ENCODE measurements around the gene ZBTB11.
"Not testable (repeated sequence)": the region's sequence is repeated elsewhere in the genome, so short reads cannot be mapped to it uniquely, and the experiment has no call there.

ZBTB11 gene

GRCh38 chr3:101691685-101692671 is 15.0 kb upstream of the ZBTB11 start:
- not testable (repeated sequence) for DNase-seq

- no peak for DNase-seq
These were observed 14.0 kb upstream of the ZBTB11 start for GRCh38 chr3:101690972-101691371.

DNA sequence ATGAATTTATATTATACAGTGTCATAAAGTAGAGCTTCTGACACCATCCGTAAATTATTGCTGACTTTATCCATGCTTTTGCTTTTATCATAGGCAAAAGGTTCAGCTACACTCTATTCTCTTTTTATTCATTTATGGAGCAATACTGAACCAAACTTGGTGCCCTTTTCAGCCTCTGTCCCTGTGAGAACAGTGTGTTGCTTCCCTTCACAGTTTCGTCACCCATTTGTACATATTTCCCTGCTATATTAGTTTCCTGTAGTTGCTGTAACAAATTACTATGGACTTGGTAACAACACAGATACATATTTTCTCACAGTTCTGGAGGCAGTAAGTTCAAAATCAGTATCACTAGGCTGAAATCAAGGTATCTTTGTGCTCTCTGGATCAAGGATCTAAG is 12.4 kb upstream of the ZBTB11 start:
- no peak for DNase-seq

GRCh38 chr3:101687142-101687931 is 10.4 kb upstream of the ZBTB11 start:
- DNase-seq, result no peak

GRCh38 chr3:101685870-101686307 is 9.0 kb upstream of the ZBTB11 start:
- DNase-seq, result no peak

- DNase-seq, result no peak
These were observed 8.1 kb upstream of the ZBTB11 start for GRCh38 chr3:101685050-101685400.

DNA sequence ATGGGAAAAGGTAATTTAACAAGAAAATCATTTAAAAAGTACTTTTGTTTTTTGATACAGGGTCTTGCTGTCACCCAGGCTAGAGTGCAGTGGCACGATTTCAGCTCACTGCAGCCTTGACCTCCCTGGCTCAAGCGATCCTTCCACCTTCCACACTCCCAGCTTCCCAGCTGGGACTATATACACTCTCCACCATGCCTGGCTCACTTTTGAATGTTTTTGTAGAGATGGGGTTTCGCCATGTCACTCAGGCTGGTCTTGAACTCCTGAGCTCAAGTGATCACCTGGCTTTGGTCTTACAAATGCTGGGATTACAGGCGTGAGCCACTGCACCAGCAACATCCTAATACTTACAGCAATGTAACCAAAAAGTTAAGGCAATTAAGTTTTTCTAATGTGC is 3.5 kb upstream of the ZBTB11 start:
- no peak for DNase-seq

DNA sequence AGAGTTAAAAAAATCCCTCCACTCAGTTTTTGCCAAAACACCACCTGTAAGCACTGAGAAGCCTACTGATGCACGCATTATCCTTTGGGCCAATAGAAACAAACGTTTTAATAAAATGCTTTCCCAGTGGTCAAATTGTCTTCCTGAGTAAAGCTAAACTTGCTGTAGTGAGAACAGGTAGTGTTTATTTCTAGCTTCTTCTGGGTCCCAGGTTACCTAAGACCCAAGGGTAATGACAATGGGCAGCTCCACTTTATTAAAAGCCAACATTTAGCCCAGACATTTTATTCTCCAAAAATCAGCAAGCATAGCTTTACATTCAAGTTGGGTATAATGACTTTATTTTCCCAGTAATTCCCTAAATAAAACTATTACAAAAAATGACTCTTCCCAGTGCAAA is 1.9 kb upstream of the ZBTB11 start:
- DNase-seq, result not testable (repeated sequence)

DNA sequence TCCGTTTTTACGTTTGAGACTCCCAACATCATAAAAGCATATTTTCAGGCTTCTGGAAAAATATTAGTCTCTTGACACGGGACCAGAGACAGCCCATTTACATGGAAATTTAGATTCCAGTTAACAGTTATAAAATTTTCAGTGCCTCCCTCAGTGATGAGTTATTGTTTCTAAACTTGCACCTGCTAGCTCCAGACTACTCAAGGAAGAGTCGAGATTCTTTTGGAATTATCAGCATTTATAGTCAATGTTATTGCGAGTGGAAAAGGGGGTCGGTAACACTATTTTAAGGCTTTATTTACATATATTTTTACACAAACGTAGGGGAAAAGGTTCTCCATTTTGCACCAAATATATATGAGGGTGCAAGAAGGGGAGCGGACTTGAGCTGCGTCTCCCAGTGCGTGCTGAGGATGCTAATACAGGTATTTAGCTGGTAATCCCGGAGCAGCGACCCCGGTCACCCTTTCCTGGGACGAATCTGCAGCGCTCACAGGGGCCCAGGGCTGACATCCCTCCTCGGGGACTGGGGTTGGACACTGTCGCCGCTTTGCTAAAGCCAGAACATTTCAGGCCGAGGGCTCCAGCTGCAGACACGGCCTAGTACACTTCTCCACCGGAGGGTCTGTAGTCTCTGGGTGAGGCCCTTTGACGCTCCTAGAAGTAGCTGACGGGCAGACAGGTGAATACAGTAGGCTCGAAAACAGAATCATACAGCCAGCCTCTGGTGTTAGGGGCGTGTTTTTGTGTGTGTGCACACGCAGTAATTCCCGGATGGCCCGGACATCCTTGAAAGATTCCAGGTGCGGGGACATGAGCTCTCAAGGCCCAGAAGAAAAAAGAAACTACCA is 729 bp upstream of the ZBTB11 start:
- DNase-seq, result no peak

GRCh38 chr3:101676216-101676764 is 642 bp downstream of the ZBTB11 start:
- DNase-seq, result peak; percentile 96 to 97

- DNase-seq, result no peak
These were observed 1.2 kb downstream of the ZBTB11 start for GRCh38 chr3:101675709-101676215.

- DNase-seq, result no peak
These were observed 2.4 kb downstream of the ZBTB11 start for GRCh38 chr3:101674518-101674917.

DNA sequence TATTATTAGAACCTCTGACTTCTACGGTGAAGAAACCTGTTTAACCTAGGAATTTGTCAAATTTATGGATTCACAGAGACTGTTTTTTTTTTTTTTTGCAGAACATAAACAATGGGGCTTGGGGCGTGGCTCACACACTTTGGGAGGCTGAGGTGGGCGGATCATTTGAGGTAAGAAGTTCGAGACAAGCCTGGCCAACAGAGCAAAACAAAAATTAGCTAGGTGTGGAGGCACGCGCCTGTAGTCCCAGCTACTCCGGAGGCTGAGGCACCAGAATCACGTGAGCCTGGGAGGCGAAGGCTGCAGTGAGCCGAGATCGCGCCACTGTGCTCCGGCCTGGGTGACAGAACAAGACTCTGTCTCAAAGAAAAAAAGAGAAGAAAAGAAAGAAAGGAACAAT is 3.0 kb downstream of the ZBTB11 start:
- DNase-seq, result no peak

DNA sequence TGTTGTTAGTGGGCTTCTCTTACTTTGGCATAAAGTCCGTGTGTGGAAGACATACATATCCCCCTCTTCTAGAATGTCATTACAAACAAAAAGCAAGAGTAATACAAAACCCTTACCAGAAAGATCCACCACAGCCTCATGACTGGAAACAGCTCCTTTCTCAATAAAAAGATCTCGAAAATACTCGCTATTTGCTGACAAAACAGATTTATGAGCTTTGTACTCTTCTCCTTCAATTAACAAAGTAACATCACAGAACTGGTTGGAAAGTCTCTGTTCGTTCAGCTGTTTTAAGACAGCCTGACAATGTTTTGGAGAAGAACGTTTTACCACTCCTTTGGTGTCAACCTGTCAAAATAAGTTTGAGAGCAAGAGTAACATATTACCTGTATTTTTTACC is 5.9 kb downstream of the ZBTB11 start:
- no peak for DNase-seq

DNA sequence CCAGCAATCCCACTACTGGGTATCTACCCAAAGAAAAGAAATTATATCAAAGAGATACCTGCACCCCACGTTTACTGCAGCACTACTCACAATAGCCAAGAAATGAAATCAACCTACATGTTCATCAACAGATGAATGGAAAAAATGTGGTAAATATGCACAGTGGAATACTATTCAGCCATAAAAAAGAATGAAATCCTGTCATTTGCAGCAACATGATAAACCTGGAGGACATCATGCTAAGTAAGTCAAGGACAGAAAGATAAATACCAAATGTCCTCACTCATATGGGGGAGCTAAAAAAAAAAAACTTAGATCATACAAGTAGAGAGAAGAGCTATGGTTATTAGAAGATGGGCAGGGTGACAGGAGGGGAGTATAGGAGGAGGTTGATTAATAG is 9.1 kb downstream of the ZBTB11 start:
- DNase-seq, result no peak

DNA sequence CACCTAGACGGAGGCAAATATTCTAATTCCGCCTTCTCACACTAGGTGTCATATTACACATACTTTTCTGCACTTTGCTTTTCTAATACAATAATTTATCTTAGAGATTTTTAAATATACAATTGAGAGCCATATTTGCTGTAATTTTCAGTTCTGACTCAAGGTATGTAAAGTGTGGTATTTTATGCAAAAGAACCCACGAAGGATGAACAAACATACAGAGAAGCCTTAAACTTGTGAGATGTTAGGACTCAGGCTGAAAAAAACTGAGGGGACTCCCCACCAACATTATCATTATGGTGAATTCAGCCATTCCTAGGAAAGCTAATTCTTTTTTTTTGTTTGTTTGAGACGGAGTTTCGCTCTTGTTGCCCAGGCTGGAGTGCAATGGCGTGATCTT is 9.6 kb downstream of the ZBTB11 start:
- no peak for DNase-seq

DNA sequence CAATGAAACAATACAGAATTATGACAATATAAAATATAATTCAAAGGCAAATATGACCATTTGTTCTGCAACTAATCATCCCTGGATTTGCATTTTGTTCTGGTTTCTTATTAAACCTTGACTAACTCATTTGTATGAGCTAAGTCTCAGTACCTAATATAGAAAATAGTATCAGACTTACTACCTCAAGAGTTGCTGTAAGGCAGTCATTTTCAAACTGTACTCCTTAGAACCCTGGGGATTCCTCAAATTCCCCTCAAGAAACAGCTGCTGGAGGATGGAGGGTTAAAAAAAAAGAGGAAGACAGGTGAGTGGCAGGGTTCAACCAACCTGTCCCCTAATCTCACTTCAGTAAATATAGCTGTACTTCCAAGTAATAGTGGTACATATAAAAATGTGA is 11.1 kb downstream of the ZBTB11 start:
- no peak for DNase-seq

DNA sequence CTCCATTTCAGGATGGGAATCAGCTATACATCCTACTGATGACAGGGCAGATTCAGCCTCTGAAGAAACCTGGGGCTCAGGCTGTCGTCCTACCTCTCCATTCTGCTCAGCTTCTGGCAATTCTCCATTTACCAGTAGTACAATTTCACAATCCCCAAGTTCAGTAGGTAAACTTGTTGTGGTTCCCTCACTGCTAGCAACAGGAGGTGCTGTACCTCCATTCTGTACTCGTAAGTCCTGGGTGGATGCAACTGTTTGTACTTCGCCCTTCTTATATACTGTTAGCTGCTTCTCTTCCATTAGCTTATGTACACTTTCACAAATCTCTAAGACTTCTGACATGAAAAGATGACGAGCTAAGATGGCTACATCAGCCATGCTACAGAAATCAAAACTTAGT is 11.6 kb downstream of the ZBTB11 start:
- no peak for DNase-seq

DNA sequence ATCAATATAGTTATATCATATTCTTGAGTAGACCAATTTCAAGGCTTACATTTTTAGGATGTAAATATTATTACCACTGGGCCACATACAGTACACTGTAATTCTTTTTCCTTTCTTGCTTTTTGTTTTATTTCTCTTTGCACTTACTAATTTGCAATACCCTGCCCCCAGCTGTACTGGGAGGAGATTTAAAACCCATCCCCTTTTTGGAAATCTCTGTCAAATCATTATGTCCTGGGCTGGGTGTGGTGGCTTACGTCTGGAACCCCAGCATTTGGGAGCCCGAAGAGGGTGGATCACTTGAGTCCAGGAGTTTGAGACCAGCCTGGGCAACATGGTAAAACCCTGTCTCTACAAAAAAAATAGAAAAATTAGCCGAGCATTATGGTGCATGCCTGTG is 16.2 kb downstream of the ZBTB11 start:
- DNase-seq, result no peak

- DNase-seq, result no peak
These were observed 20.3 kb downstream of the ZBTB11 start for GRCh38 chr3:101656651-101657050.

DNA sequence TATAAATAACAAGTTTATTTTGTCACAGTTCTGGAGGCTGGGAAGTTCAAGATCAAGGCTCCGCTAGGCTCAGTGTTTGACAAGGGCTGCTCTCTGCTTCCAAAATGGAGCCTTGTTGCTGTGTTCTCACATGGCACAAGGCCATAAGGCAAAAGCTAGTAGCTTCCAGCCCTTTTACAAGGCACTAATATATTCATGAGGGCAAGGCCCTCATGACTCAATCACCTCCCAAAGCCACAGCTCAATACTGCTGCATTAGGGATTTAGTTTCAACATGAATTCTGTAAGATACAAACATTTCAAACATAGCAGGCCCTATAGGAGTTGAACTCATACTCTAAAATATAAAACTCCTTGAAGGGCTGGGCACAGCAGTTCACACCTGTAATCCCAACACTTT is 30.2 kb downstream of the ZBTB11 start:
- DNase-seq, result no peak

- DNase-seq, result peak; percentile 22 to 33
These were observed 32.9 kb downstream of the ZBTB11 start for GRCh38 chr3:101643861-101644613.

Data from stimulated activated CD4-positive, alpha-beta T cell treated with anti-CD3 and anti-CD28 coated beads, Interleukin-2, amount 100 ng/mL, for 24 hours (primary cell).